HepG2 (cell line): ENCODE data around the gene SLC35F1.

Experiments
- ATF2 ChIP-seq: sonication (generic); formaldehyde crosslinking; IDR thresholded peaks from 2 replicates; pipeline ENCODE4 v1.4.0; 2020; ENCODE audit warnings: missing genetic modification reagents
- KLF13 ChIP-seq: sonication (generic); formaldehyde crosslinking; IDR thresholded peaks from 2 replicates; pipeline ENCODE4 v1.4.0; 2020; ENCODE audit warnings: mild to moderate bottlenecking, missing genetic modification reagents
- NFATC3 ChIP-seq: sonication (generic); formaldehyde crosslinking; IDR thresholded peaks from 2 replicates; pipeline ENCODE4 v1.5.1; 2020; ENCODE audit warnings: mild to moderate bottlenecking, missing genetic modification reagents
- ONECUT2 ChIP-seq: sonication (generic); formaldehyde crosslinking; IDR thresholded peaks from 2 replicates; pipeline ENCODE4 v1.4.0; 2020; ENCODE audit warnings: missing genetic modification reagents
- TCF7 ChIP-seq: sonication (generic); IDR thresholded peaks from 2 replicates; pipeline ENCODE4 v1.6.1; 2016; ENCODE audit warnings: antibody characterized with exemption, low read depth
- ZBTB40 ChIP-seq, 2 experiments: fragments of 450-650 bp in 1 of 2; sonication (generic) in 1 of 2; formaldehyde crosslinking in 1 of 2; IDR thresholded peaks; 2 replicates each; pipeline versions ENCODE4 v1.6.1 to v1.8.0; 2016 to 2022; ENCODE audit warnings: antibody characterized with exemption in 1 of 2, mild to moderate bottlenecking in 1 of 2, missing genetic modification reagents in 1 of 2
- ZNF121 ChIP-seq: sonication (generic); formaldehyde crosslinking; IDR thresholded peaks from 2 replicates; pipeline ENCODE4 v1.5.0; 2020; ENCODE audit warnings: mild to moderate bottlenecking, missing genetic modification reagents
- ZNF772 ChIP-seq: sonication (generic); formaldehyde crosslinking; IDR thresholded peaks from 2 replicates; pipeline ENCODE4 v1.5.0; 2020; ENCODE audit warnings: mild to moderate bottlenecking, missing genetic modification reagents

- TF ChIP-seq ZBTB40 (IDR thresholded peaks at IDR 0.05) (no peak), ZBTB40 (CRISPR knock-in tag; IDR thresholded peaks at IDR 0.05) (no peak), ONECUT2 (CRISPR knock-in tag) (no peak), NFATC3 (CRISPR knock-in tag) (no peak), ATF2 (CRISPR knock-in tag) (no peak), KLF13 (CRISPR knock-in tag) (no peak), ZNF121 (CRISPR knock-in tag) (no peak), ZNF772 (no peak), TCF7 (no peak)
Measured at GRCh38 chr6:118333772-118334171, 426.7 kb downstream of the SLC35F1 start.
